ENCODE measurements around the gene OR2L8.

OR2L8 gene

DNA sequence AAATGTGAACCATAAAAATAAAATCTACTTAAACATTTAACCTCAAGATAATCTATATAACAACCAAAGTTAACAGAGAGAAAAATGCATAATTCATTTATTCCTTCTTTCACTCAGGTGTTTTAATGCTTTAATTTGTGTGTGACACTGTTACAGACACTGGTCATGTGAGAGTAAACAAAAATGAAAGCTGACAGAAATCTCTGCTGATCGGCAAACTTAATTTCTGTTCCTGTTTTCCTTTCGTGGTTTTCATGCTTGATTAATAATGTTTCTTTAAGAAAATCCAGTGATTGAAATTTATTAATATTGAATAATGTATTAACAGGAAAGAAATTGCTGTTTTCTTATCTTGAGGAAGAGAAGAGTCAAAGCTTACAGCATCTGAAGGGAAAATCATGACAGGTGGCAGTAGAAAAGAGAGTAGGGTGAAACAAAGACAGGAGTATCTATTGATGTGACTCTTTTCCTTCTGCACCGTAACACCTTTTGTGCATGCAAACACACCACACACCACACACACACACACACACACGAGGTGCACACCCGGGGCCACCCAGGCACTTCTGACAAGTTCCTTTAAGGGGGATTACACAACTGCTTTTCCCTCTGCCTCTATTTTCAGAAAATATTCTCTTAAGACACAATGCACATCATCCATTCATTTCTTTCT lies 18.0 kb downstream of the OR2L8 start:
- no peak for DNase-seq

DNA sequence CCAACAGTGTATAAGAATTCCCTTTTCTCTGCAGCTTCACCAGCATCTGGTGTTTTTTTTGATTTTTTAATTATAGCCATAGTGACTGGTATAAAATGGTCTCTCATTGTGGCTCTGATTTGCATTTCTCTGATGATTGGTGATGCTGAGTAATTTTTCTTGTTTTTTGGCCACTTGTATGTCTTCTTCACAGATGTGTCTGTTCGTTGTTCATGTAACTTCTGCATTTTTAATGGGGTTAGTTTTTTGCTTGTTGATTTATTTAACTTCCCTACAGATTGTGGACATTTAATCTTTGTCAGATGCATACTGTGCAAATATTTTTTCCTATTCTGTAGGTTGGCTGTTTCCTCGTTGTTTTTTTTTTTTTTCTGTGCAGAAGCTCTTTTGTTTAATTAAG lies 44.3 kb downstream of the OR2L8 start:
- DNase-seq: no peak

DNA sequence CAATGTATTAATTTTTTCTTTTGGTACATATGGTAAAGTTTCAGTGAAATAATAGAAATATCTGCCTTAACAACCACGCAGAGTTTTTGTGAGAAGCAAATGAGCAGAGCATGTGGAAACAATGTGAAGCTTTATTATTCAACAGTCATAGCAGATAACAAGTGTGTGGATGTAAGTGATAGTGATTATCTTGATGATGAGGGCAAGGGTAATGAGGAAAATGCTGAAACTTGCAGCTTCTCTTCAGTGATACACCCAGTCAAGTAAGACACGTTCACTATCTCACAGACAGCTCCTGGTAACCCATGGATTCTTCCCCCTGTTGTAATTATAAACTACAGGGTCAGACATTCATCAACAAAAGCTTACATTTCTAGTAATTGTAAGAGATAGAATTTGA lies 50.2 kb downstream of the OR2L8 start:
- no peak for DNase-seq
